Measurements from ENCODE around the gene C2CD4D. TPM values are rescaled to one million over a fixed set of nuclear protein-coding genes. Genes with fewer than 3 reads are reported as not detected.
"Not testable (repeated sequence)": the region's sequence is repeated elsewhere in the genome, so short reads cannot be mapped to it uniquely, and the experiment has no call there.

C2CD4D gene
- total RNA-seq, 1 donor from 2014 or later, result not detected

DNA sequence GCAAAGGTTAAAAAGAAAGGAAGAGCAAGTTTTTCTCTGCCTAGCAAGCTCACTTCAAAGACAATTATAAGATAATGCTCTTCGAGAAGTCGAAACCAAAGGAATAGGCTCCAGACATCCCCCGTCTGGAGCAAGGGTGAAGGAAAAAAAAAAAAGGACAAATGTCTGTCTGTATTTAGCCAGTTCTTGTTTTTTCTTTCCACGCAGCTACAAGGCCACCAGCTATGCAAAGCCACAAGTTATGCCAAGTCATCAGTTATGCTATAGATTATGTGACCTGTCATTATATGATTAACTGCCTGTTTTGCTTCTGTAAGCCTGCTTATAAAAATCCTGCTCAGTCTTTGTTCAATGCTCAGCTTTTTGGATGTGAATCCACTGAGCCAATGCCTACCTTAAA, 16.3 kb upstream of the C2CD4D start:
- Histone ChIP-seq H3K4me1 (peaks cover 23% of the 10 kb centered on the region), H3K27ac (no peak overlapping the region), H3K9me3 (no peaks in the 10 kb centered on the region), H3K27me3 (no peaks in the 10 kb centered on the region), H3K36me3 (no peaks in the 10 kb centered on the region), H3K4me3 (peak overlapping the region in 1 of 2 donors; percentile 20)
- intact Hi-C loops (cut with DNase I), result no loop called here
- DNase-seq (ENCODE audit: extremely low spot score in 2 of 2), result peak in 1 of 2 donors; percentile 2
- TF ChIP-seq, protein P1, sequence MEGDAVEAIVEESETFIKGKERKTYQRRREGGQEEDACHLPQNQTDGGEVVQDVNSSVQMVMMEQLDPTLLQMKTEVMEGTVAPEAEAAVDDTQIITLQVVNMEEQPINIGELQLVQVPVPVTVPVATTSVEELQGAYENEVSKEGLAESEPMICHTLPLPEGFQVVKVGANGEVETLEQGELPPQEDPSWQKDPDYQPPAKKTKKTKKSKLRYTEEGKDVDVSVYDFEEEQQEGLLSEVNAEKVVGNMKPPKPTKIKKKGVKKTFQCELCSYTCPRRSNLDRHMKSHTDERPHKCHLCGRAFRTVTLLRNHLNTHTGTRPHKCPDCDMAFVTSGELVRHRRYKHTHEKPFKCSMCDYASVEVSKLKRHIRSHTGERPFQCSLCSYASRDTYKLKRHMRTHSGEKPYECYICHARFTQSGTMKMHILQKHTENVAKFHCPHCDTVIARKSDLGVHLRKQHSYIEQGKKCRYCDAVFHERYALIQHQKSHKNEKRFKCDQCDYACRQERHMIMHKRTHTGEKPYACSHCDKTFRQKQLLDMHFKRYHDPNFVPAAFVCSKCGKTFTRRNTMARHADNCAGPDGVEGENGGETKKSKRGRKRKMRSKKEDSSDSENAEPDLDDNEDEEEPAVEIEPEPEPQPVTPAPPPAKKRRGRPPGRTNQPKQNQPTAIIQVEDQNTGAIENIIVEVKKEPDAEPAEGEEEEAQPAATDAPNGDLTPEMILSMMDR (IDR thresholded peaks at IDR 0.05), result no peak
- TF ChIP-seq POLR2A (IDR thresholded peaks at IDR 0.05), result no peak
- TF ChIP-seq POLR2AphosphoS5 (IDR thresholded peaks at IDR 0.05; ENCODE audit: insufficient read depth in 1 of 2, low read depth in 1 of 2), result no peak

DNA sequence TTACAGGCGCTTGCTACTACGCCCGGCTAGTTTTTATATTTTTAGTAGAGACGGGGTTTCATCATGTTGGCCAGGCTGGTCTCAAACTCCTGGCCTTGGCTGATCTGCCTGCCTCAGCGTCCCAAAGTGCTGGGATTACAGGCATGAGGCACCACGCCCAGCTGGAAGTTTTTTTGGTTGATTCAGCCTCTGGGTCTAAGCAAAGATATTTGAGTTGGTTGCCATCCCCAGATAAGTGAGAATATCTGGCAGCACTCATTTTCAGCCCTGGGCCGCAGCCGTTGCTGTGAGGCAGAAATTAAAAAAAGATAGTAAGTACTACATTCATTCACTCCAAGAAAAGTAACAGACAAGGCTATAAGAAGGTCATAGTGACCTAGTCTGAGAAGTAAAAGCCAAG, 15.9 kb upstream of the C2CD4D start:
- Histone ChIP-seq H3K4me1 (peaks cover 23% of the 10 kb centered on the region), H3K4me3 (peak overlapping the region in 1 of 2 donors; percentile 20)
- H3K36me3 ChIP-seq; H3K27ac ChIP-seq; H3K27me3 ChIP-seq; H3K9me3 ChIP-seq; intact Hi-C loops (cut with DNase I): not testable (repeated sequence)
- DNase-seq (ENCODE audit: extremely low spot score in 2 of 2), result peak in 1 of 2 donors; percentile 75

DNA sequence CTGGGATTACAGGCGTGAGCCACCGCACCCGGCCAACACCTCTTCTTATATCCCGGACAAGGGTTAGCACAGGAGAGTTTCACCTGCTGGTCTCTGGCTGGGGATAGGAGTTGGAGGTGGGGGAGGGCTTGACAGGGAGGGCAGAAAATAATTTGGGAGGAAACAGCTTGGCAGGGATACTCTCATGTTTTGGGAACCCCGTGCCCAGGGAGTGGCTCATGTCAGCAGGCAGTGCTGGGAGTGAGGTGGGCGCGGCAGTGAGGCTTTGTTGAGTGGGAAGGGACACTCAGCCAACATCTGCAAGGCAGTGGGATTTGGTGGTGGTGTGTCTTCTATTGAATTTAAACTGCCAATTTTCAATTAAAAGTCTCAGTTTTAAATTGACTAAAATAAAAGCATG, 15.0 kb upstream of the C2CD4D start:
- Histone ChIP-seq H3K36me3 (no peaks in the 10 kb centered on the region), H3K27ac (no peak overlapping the region), H3K9me3 (no peaks in the 10 kb centered on the region), H3K27me3 (no peaks in the 10 kb centered on the region), H3K4me3 (no peak overlapping the region), H3K4me1 (peaks cover 23% of the 10 kb centered on the region)
- TF ChIP-seq POLR2AphosphoS5 (IDR thresholded peaks at IDR 0.05; ENCODE audit: insufficient read depth in 1 of 2, low read depth in 1 of 2), result no peak
- TF ChIP-seq POLR2A (IDR thresholded peaks at IDR 0.05), result no peak
- TF ChIP-seq, protein P1 (IDR thresholded peaks at IDR 0.05), result no peak
- peak in 1 of 2 donors; percentile 71 for DNase-seq (ENCODE audit: extremely low spot score in 2 of 2)
- intact Hi-C loops (cut with DNase I), result no loop called here

DNA sequence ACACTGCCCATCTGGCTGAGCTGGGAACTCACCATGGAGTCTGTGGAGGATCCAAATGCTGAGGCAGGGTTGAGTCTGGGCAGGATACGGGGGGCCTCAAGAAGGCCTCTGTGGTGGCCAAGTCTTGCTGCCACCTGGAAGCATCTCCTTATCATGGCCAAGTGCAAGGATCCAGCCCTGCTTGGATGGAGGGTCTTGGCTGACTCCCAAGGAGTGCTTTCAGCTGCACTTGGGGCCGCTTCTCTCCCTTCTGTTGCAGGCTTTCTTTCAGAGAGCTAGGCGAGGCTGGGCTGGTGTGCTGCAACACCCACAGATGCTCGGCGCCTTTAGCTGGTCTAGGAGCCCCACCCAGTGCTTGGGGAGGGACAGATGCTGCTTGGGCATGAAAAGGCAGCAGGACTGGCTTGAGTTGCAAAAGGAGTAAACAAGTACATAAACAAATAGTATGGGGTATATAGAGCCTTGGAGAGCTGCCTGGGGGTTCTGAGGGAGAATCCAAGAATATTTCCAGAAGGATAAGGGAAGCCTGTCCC, 13.9 kb upstream of the C2CD4D start, which contains the start of gene THEM5:
THEM5 (minus strand) TSS at position 302 of the 533 bp plus-strand sequence; CDS start at position 155, 147 bp downstream.
- Histone ChIP-seq H3K27ac (no peak within 1 kb of the TSS), H3K4me3 (no peak within 1 kb of the TSS), H3K9me3 (no peaks in the 10 kb centered on the region), H3K36me3 (no peaks in the 10 kb centered on the region), H3K4me1 (peaks cover 18% of the 10 kb centered on the region), H3K27me3 (no peaks in the 10 kb centered on the region)
- intact Hi-C loops (cut with DNase I), result no loop called here
- DNase-seq (ENCODE audit: extremely low spot score in 2 of 2), result no peak
- TF ChIP-seq, protein P1 (IDR thresholded peaks at IDR 0.05), result no peak
- no peak for TF ChIP-seq POLR2AphosphoS5 (IDR thresholded peaks at IDR 0.05; ENCODE audit: insufficient read depth in 1 of 2, low read depth in 1 of 2)
- no peak for TF ChIP-seq POLR2A (IDR thresholded peaks at IDR 0.05)

DNA sequence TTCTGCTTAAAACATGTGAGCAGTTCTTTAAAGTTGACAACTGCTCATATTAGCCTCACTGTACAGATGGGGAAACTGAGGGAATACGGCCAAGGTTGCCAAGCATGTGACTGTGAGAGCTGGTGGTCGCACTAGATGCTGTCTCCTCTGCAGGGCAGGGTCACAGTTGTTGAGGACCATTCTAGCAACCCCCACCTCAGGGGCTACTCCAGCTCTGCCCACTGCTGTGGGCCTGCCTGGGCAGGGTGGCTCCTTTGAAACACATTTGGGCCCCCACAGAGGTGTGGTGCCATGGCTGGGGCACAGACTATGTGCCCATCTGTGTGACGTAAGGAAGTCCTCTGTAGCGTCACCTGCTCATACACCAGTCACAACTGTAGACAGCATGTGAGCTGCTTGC, 13.1 kb upstream of the C2CD4D start:
- no peaks in the 10 kb centered on the region for H3K9me3 ChIP-seq
- H3K27me3 ChIP-seq, result no peaks in the 10 kb centered on the region
- no peaks in the 10 kb centered on the region for H3K36me3 ChIP-seq
- H3K4me1 ChIP-seq, result peaks cover 12% of the 10 kb centered on the region
- no peak overlapping the region for H3K4me3 ChIP-seq
- no peak overlapping the region for H3K27ac ChIP-seq
- DNase-seq (ENCODE audit: extremely low spot score in 2 of 2), result no peak
- TF ChIP-seq POLR2A (IDR thresholded peaks at IDR 0.05) (no peak), POLR2AphosphoS5 (IDR thresholded peaks at IDR 0.05; ENCODE audit: insufficient read depth in 1 of 2, low read depth in 1 of 2) (no peak)
- TF ChIP-seq, protein P1 (IDR thresholded peaks at IDR 0.05), result no peak
- intact Hi-C loops (cut with DNase I), result no loop called here
